Left ventricle myocardium inferior (tissue), 1 donor: ENCODE data around the gene MRTFB. TPM values are rescaled to one million over a fixed set of nuclear protein-coding genes. Genes with fewer than 3 reads are reported as not detected.
A peak's percentile ranks its signal among the peaks of the same experiment; 100 is the strongest.

Experiments
- DNase-seq: peaks from one replicate; pipeline ENCODE4 v3.0.0-alpha.2; 2020
- H3K27ac ChIP-seq: fragments of 200-600 bp; replicated peaks from 2 replicates; pipeline ENCODE4 v1.8.0; 2021
- H3K27me3 ChIP-seq: fragments of 200-600 bp; 2 replicates; pipeline ENCODE4 v1.8.0; 2021; ENCODE audit warnings: low read depth
- H3K36me3 ChIP-seq: fragments of 200-600 bp; 2 replicates; pipeline ENCODE4 v1.8.0; 2021
- H3K4me1 ChIP-seq: fragments of 200-600 bp; 2 replicates; pipeline ENCODE4 v1.8.0; 2021
- H3K4me3 ChIP-seq: fragments of 200-600 bp; 2 replicates; pipeline ENCODE4 v1.8.0; 2021; ENCODE audit warnings: mild to moderate bottlenecking, moderate library complexity
- H3K9me3 ChIP-seq: fragments of 200-600 bp; replicated peaks from 2 replicates; pipeline ENCODE4 v1.8.0; 2021
- CTCF ChIP-seq: fragments of 200-600 bp; IDR thresholded peaks from 2 replicates; pipeline ENCODE4 v1.8.0; 2021; ENCODE audit warnings: antibody characterized with exemption, mild to moderate bottlenecking, borderline replicate concordance
- intact Hi-C: fragments of 100-400 bp; cut with micrococcal nuclease; formaldehyde crosslinking; loops from one replicate; pipeline ENCODE4 v1.11.0; 2022
- total RNA-seq: library from RNA; stranded (reverse); fragmentation: NEBNext Ultra II Directional; extraction: Animal tissue kit (Norgen Biotek cat#: 25700); gene quantifications from one replicate; pipeline ENCODE4 v1.2.1, GENCODE V29; 2021
- donor health status: DM: no; HTN: yes; CAD: no; lungs with severe emphysema.

Gene MRTFB
- total RNA-seq, 1 donor from 2014 or later, result 24.3 TPM

DNA sequence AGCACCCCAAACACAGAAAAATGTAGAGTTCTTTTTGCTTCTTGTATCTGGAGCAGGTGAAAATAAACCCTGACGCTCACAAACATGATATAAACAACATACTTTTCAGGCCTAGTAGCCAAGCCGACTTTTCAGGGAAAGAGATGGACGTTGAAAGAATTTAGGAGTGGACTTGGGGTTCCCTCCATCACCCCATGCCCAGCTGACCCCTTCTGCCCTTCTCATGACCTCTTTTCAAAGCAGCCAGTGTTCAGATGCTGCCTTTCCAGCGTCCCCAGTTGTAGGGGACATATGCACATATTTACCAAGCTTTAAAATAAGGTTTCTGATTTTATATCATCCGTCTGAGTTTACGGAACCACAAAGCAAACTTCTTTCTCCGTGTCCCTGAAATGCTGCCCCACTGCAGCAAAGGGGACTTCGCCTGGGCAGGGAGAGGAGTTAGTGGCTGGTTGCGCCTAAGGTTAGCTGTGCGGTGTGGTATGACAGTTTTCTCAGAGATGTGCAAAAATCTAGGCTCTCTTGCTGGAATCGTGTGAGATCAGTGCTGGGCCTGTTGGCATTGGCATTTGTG lies 235.5 kb downstream of the MRTFB start:
- Histone ChIP-seq H3K4me3 (no peak overlapping the region), H3K36me3 (no peaks in the 10 kb centered on the region), H3K4me1 (peaks cover 93% of the 10 kb centered on the region), H3K9me3 (no peaks in the 10 kb centered on the region), H3K27ac (peak overlapping the region; percentile 82), H3K27me3 (peaks cover 9% of the 10 kb centered on the region)
- DNase-seq, result no peak
- no peak for TF ChIP-seq CTCF
- intact Hi-C loops, result no loop called here

GRCh38 chr16:14307059-14307526 lies 236.0 kb downstream of the MRTFB start:
- Histone ChIP-seq H3K27ac (peak overlapping the region; percentile 82), H3K4me1 (peaks cover 91% of the 10 kb centered on the region), H3K36me3 (no peaks in the 10 kb centered on the region), H3K4me3 (peak overlapping the region; percentile 27), H3K9me3 (no peaks in the 10 kb centered on the region), H3K27me3 (peaks cover 9% of the 10 kb centered on the region)
- DNase-seq, result no peak
- intact Hi-C loops, result no loop called here
- TF ChIP-seq CTCF, result no peak

GRCh38 chr16:14307527-14308367 lies 236.6 kb downstream of the MRTFB start:
- Histone ChIP-seq H3K9me3 (no peaks in the 10 kb centered on the region), H3K27me3 (peaks cover 3% of the 10 kb centered on the region), H3K36me3 (no peaks in the 10 kb centered on the region), H3K4me3 (peak overlapping the region; percentile 27), H3K27ac (peak overlapping the region; percentile 82), H3K4me1 (peaks cover 85% of the 10 kb centered on the region)
- DNase-seq, result peak; percentile 45
- TF ChIP-seq CTCF, result no peak
- intact Hi-C loops, result no loop called here

- H3K27ac ChIP-seq, result peak overlapping the region; percentile 82
- no peak for DNase-seq
- peaks cover 80% of the 10 kb centered on the region for H3K4me1 ChIP-seq
- H3K27me3 ChIP-seq, result no peaks in the 10 kb centered on the region
- intact Hi-C loops, result no loop called here
- no peak for TF ChIP-seq CTCF
- no peaks in the 10 kb centered on the region for H3K36me3 ChIP-seq
- H3K4me3 ChIP-seq, result peak overlapping the region; percentile 27
- H3K9me3 ChIP-seq, result no peaks in the 10 kb centered on the region
These were observed 237.2 kb downstream of the MRTFB start for GRCh38 chr16:14308368-14308723.

- no peak for TF ChIP-seq CTCF
- peaks cover 76% of the 10 kb centered on the region for H3K4me1 ChIP-seq
- H3K27ac ChIP-seq, result peak overlapping the region; percentile 15
- intact Hi-C loops, result no loop called here
- H3K4me3 ChIP-seq, result peak overlapping the region; percentile 17
- no peak for DNase-seq
- no peaks in the 10 kb centered on the region for H3K9me3 ChIP-seq
- H3K27me3 ChIP-seq, result no peaks in the 10 kb centered on the region
- H3K36me3 ChIP-seq, result no peaks in the 10 kb centered on the region
These were observed 238.1 kb downstream of the MRTFB start for GRCh38 chr16:14309001-14309886.
